Glutamatergic neuron (in vitro differentiated cells): Measurements from ENCODE around the gene RNF2. TPM values are rescaled to one million over a fixed set of nuclear protein-coding genes. Genes with fewer than 3 reads are reported as not detected.

Experiments used
- DNase-seq: peaks from one replicate; pipeline ENCODE4 v3.0.0; 2022
- H3K27ac Mint-ChIP-seq: one replicate; pipeline ENCODE4 v1.8.0; 2020; ENCODE audit warnings: mild to moderate bottlenecking, mixed read lengths, inconsistent platforms; ENCODE audit not compliant: unreplicated experiment
- H3K27me3 Mint-ChIP-seq: one replicate; pipeline ENCODE4 v1.8.0; 2020; ENCODE audit warnings: mild to moderate bottlenecking, moderate library complexity, mixed read lengths, inconsistent platforms; ENCODE audit not compliant: unreplicated experiment
- H3K36me3 Mint-ChIP-seq: one replicate; pipeline ENCODE4 v1.8.0; 2020; ENCODE audit warnings: mild to moderate bottlenecking, mixed read lengths, inconsistent platforms; ENCODE audit not compliant: unreplicated experiment
- H3K4me1 Mint-ChIP-seq: one replicate; pipeline ENCODE4 v1.8.0; 2020; ENCODE audit warnings: mild to moderate bottlenecking, low read depth, mixed read lengths, inconsistent platforms; ENCODE audit not compliant: unreplicated experiment
- H3K4me3 Mint-ChIP-seq: one replicate; pipeline ENCODE4 v1.8.0; 2020; ENCODE audit warnings: mild to moderate bottlenecking, mixed read lengths, inconsistent platforms; ENCODE audit not compliant: unreplicated experiment
- H3K9me3 Mint-ChIP-seq: one replicate; pipeline ENCODE4 v1.8.0; 2020; ENCODE audit warnings: mild to moderate bottlenecking, moderate library complexity, mixed read lengths, inconsistent platforms; ENCODE audit not compliant: unreplicated experiment
- CTCF ChIP-seq: fragments of 200-600 bp; sonication (generic); IDR thresholded peaks from one replicate; pipeline ENCODE4 v1.5.0; 2021; ENCODE audit not compliant: partially characterized antibody, unreplicated experiment
- total RNA-seq: library from RNA; stranded (reverse); fragmentation: NEBNext Ultra II Directional; extraction: Animal tissue kit (Norgen Biotek cat#: 25700); gene quantifications from one replicate; pipeline ENCODE4 v1.2.1, GENCODE V29; 2021; ENCODE audit not compliant: unreplicated experiment

Gene RNF2
- total RNA-seq, 1 donor from 2014 or later, result 33.8 TPM

- H3K4me1 Mint-ChIP-seq, result no peaks in the 10 kb centered on the region
Observed at GRCh38 chr1:185066181-185066580, 20.8 kb downstream of the RNF2 start.

GRCh38 chr1:185068341-185068740 lies 23.0 kb downstream of the RNF2 start:
- Mint-ChIP-seq H3K36me3 (no peaks in the 10 kb centered on the region), H3K4me3 (no peak overlapping the region), H3K4me1 (peaks cover 3% of the 10 kb centered on the region), H3K27ac (no peak overlapping the region), H3K9me3 (no peaks in the 10 kb centered on the region), H3K27me3 (no peaks in the 10 kb centered on the region)
- no peak for TF ChIP-seq CTCF
- DNase-seq, result no peak

More at GRCh38 chr1:185066181-185066580, 20.8 kb downstream of the RNF2 start:
- TF ChIP-seq CTCF, result no peak
- H3K9me3 Mint-ChIP-seq, result no peaks in the 10 kb centered on the region
- H3K27me3 Mint-ChIP-seq, result no peaks in the 10 kb centered on the region
- DNase-seq, result no peak
- H3K4me3 Mint-ChIP-seq, result no peak overlapping the region
- no peaks in the 10 kb centered on the region for H3K36me3 Mint-ChIP-seq
- no peak overlapping the region for H3K27ac Mint-ChIP-seq

- no peak overlapping the region for H3K27ac Mint-ChIP-seq
- no peaks in the 10 kb centered on the region for H3K36me3 Mint-ChIP-seq
- no peaks in the 10 kb centered on the region for H3K27me3 Mint-ChIP-seq
- no peak for TF ChIP-seq CTCF
- H3K4me3 Mint-ChIP-seq, result no peak overlapping the region
- H3K4me1 Mint-ChIP-seq, result peaks cover 5% of the 10 kb centered on the region
- no peak for DNase-seq
- no peaks in the 10 kb centered on the region for H3K9me3 Mint-ChIP-seq
Observed at GRCh38 chr1:185069202-185069772, 23.9 kb downstream of the RNF2 start.

GRCh38 chr1:185070051-185070450 lies 24.7 kb downstream of the RNF2 start:
- Mint-ChIP-seq H3K36me3 (no peaks in the 10 kb centered on the region), H3K4me1 (peaks cover 5% of the 10 kb centered on the region), H3K4me3 (no peak overlapping the region), H3K27ac (no peak overlapping the region), H3K9me3 (no peaks in the 10 kb centered on the region), H3K27me3 (no peaks in the 10 kb centered on the region)
- TF ChIP-seq CTCF, result no peak
- no peak for DNase-seq

GRCh38 chr1:185073725-185074124 lies 28.4 kb downstream of the RNF2 start:
- TF ChIP-seq CTCF, result no peak
- Mint-ChIP-seq H3K4me3 (no peak overlapping the region), H3K4me1 (peaks cover 8% of the 10 kb centered on the region), H3K36me3 (no peaks in the 10 kb centered on the region), H3K27me3 (no peaks in the 10 kb centered on the region), H3K9me3 (no peaks in the 10 kb centered on the region), H3K27ac (no peak overlapping the region)
- DNase-seq, result no peak
